ENCODE results near the gene ITGA5. TPM values are rescaled to one million over a fixed set of nuclear protein-coding genes. Genes with fewer than 3 reads are reported as not detected.

ITGA5 gene
- total and polyA plus RNA-seq, 2 experiments from 2014 or later, result 52.6 to 55.8 TPM

- peak overlapping the region; percentile 46 for H3K4me3 ChIP-seq
- H3K27me3 ChIP-seq, result no peaks in the 10 kb centered on the region
- H3K36me3 ChIP-seq, result no peaks in the 10 kb centered on the region
- H3K9me3 ChIP-seq (ENCODE audit: low read depth), result no peaks in the 10 kb centered on the region
- TF ChIP-seq, protein P1, sequence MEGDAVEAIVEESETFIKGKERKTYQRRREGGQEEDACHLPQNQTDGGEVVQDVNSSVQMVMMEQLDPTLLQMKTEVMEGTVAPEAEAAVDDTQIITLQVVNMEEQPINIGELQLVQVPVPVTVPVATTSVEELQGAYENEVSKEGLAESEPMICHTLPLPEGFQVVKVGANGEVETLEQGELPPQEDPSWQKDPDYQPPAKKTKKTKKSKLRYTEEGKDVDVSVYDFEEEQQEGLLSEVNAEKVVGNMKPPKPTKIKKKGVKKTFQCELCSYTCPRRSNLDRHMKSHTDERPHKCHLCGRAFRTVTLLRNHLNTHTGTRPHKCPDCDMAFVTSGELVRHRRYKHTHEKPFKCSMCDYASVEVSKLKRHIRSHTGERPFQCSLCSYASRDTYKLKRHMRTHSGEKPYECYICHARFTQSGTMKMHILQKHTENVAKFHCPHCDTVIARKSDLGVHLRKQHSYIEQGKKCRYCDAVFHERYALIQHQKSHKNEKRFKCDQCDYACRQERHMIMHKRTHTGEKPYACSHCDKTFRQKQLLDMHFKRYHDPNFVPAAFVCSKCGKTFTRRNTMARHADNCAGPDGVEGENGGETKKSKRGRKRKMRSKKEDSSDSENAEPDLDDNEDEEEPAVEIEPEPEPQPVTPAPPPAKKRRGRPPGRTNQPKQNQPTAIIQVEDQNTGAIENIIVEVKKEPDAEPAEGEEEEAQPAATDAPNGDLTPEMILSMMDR (IDR thresholded peaks at IDR 0.05; ENCODE audit: low read depth, low read length), result no peak
- peak; percentile 99 to 100 for DNase-seq (ENCODE audit: low read depth in 1 of 2, low spot score in 1 of 2)
- peaks cover 47% of the 10 kb centered on the region for H3K4me1 ChIP-seq (ENCODE audit: low read depth)
- H3K27ac ChIP-seq, result peak overlapping the region; percentile 81
Observed at GRCh38 chr12:54358945-54359761, 59.9 kb downstream of the ITGA5 start.

DNA sequence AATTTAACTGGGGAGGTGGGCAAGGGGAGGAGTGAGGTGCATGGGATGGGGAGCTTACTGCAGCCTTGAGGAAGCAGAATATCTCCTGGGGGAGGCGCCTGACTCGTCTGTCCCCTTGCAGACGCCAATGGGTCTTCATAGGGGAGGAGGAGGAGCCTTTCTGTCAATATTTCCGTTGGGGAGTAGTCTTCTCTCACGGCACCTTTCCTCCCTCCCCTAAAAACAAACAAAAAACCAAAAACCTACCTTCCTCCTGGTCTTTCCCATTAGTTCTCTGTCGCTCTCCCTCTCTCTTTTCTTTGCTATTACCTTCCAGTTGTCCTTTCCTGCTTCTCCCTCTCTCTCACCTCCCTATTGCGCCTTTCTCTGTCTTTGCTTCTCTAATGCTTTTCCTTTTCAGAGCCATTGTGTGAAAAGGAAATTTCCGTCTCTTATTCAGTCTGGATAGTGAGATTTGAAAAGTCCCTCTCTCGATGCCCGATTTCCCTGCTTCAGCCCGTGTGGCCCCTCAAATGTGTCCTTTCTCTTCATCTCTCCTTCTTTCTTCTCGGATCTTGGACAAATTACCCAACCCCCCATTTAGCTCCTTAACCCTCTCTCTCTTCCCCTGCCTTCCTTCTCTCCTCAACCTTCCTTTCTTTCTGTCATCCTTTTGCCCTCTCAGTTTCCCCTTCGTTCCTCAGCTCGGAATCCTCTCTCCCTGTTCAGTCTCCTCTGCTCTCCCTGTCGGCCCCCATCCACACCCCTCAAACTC lies 60.7 kb downstream of the ITGA5 start:
- Histone ChIP-seq H3K27ac (peak overlapping the region; percentile 79), H3K27me3 (no peaks in the 10 kb centered on the region), H3K4me3 (peak overlapping the region; percentile 46), H3K36me3 (no peaks in the 10 kb centered on the region), H3K9me3 (ENCODE audit: low read depth) (no peaks in the 10 kb centered on the region), H3K4me1 (ENCODE audit: low read depth) (peaks cover 52% of the 10 kb centered on the region)
- TF ChIP-seq, protein P1 (IDR thresholded peaks at IDR 0.05; ENCODE audit: low read depth, low read length), result no peak
- no peak for DNase-seq (ENCODE audit: low read depth in 1 of 2, low spot score in 1 of 2)

DNA sequence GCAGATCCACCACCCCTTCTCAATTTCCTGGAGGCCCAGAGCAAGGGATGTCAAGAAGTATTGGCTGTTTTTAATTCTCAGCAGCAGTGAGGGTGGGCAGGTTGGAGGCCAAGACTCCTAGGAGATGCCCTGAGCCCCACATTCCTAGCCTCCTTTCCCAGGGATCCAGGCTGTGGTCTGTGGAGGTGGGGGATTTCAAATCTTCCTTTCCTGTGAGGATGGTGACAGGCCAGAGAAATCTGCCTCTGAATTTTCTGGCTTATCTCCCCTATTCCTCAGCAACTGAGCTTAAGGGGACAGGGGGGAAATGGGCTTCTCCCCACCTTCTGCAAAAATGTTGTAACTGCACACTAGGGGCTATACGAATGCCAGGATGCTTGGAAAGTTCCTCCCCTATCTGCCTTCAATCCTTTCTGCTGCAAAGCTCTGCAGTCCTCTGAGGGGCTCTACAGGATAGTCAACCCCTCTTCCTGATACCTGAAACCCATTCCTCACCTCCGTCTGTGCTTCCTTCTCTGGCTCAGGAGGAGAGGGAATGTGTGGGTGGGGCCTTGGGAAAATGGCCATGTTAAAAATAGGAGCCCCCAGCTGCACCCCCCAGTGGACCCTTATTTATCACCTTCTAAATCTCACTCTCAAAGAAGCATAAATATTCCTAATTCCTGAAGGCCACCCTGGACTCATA lies 61.4 kb downstream of the ITGA5 start:
- H3K4me3 ChIP-seq, result peak overlapping the region; percentile 46
- peaks cover 59% of the 10 kb centered on the region for H3K4me1 ChIP-seq (ENCODE audit: low read depth)
- peak overlapping the region; percentile 79 for H3K27ac ChIP-seq
- TF ChIP-seq, protein P1 (IDR thresholded peaks at IDR 0.05; ENCODE audit: low read depth, low read length), result no peak
- no peaks in the 10 kb centered on the region for H3K9me3 ChIP-seq (ENCODE audit: low read depth)
- DNase-seq (ENCODE audit: low read depth in 1 of 2, low spot score in 1 of 2), result no peak
- no peaks in the 10 kb centered on the region for H3K27me3 ChIP-seq
- H3K36me3 ChIP-seq, result no peaks in the 10 kb centered on the region

DNA sequence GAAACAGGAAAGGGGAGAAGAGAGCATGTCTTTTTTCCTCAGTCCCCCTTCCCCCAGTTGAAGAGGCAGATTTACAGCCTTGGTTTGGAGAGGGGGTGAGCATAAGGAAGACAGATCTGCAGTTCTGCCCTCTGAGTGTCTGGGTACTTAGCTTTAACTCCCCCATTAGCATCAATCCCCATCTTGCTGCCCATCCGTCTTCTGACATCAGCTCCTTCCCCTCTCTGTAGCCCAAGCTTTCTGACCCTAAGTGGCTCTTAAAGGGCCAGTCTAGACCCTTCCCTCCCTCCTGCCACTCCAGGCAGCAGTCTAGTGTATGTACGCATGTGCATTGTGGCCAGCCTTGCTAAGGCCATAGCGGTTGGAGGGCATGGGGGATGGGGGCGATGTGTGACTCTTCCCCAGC lies 62.1 kb downstream of the ITGA5 start:
- Histone ChIP-seq H3K27ac (peak overlapping the region; percentile 70), H3K4me3 (no peak overlapping the region)
- DNase-seq (ENCODE audit: low read depth in 1 of 2, low spot score in 1 of 2), result no peak

GRCh38 chr12:54356228-54356627 lies 62.8 kb downstream of the ITGA5 start:
- Histone ChIP-seq H3K27ac (peak overlapping the region; percentile 70), H3K4me1 (ENCODE audit: low read depth) (peaks cover 68% of the 10 kb centered on the region), H3K36me3 (no peaks in the 10 kb centered on the region), H3K9me3 (ENCODE audit: low read depth) (no peaks in the 10 kb centered on the region), H3K4me3 (no peak overlapping the region), H3K27me3 (no peaks in the 10 kb centered on the region)
- DNase-seq (ENCODE audit: low read depth in 1 of 2, low spot score in 1 of 2), result no peak
- TF ChIP-seq, protein P1 (IDR thresholded peaks at IDR 0.05; ENCODE audit: low read depth, low read length), result no peak

More for the DNA sequence above, 62.1 kb downstream of the ITGA5 start:
- Histone ChIP-seq H3K36me3 (no peaks in the 10 kb centered on the region), H3K9me3 (ENCODE audit: low read depth) (no peaks in the 10 kb centered on the region), H3K27me3 (no peaks in the 10 kb centered on the region), H3K4me1 (ENCODE audit: low read depth) (peaks cover 65% of the 10 kb centered on the region)
- TF ChIP-seq, protein P1 (IDR thresholded peaks at IDR 0.05; ENCODE audit: low read depth, low read length), result no peak

Data from cardiac muscle cell (in vitro differentiated cells and primary cell).